HepG2 (cell line): ENCODE measurements around the gene SLC22A12. TPM values are rescaled to one million over a fixed set of nuclear protein-coding genes. Genes with fewer than 3 reads are reported as not detected.

Source experiments
- KDM6A ChIP-seq: IDR thresholded peaks from 2 replicates; pipeline ENCODE4 v1.6.1; 2016; ENCODE audit warnings: low read depth
- ZFP36 ChIP-seq: fragments of 150-350 bp; IDR thresholded peaks from 2 replicates; pipeline ENCODE4 v1.6.1; 2018; ENCODE audit warnings: borderline replicate concordance, low read length, low read depth; ENCODE audit not compliant: partially characterized antibody
- polyA plus RNA-seq, 8 experiments: library from polyadenylated mRNA; depleted of rRNA in 3 of 8; stranded (reverse) in 7 of 8; unstranded in 1 of 8; fragments of >200 nt; fragmentation: Illumina TruSeq in 4 of 8; extraction: Trizol in 4 of 8; gene quantifications; 2 replicates each; pipeline versions ENCODE4 v1.2.1 to v1.2.3, GENCODE V29; 2011 to 2016; ENCODE audit warnings: low read depth in 4 of 8, missing spikeins in 1 of 8, mixed read lengths in 1 of 8; ENCODE audit not compliant: insufficient read depth in 1 of 8
- total RNA-seq, 5 experiments: library from RNA; depleted of rRNA; stranded (reverse); fragments of >200 nt; fragmentation: Illumina TruSeq; extraction: Trizol; gene quantifications; 2 replicates each; pipeline ENCODE4 v1.2.3, GENCODE V29; 2016; ENCODE audit warnings: low read depth in 1 of 5
- TF ChIP-seq, protein P1 (sequence below), 2 experiments: sonication (generic) in 1 of 2; formaldehyde crosslinking in 1 of 2; IDR thresholded peaks; 2 replicates each; pipeline versions ENCODE4 v1.4.0 to v1.6.1; 2016 to 2020; ENCODE audit warnings: borderline replicate concordance in 1 of 2, low read depth in 1 of 2, mild to moderate bottlenecking in 1 of 2, missing genetic modification reagents in 1 of 2

The SLC22A12 gene
- total and polyA plus RNA-seq, 2 of the 13 experiments (the other 11 are each of a cell fraction or from before 2014, with no cell fraction given) = not detected

GRCh38 chr11:64566042-64566914 lies 24.7 kb upstream of the SLC22A12 start (continued):
- TF ChIP-seq, protein P1, sequence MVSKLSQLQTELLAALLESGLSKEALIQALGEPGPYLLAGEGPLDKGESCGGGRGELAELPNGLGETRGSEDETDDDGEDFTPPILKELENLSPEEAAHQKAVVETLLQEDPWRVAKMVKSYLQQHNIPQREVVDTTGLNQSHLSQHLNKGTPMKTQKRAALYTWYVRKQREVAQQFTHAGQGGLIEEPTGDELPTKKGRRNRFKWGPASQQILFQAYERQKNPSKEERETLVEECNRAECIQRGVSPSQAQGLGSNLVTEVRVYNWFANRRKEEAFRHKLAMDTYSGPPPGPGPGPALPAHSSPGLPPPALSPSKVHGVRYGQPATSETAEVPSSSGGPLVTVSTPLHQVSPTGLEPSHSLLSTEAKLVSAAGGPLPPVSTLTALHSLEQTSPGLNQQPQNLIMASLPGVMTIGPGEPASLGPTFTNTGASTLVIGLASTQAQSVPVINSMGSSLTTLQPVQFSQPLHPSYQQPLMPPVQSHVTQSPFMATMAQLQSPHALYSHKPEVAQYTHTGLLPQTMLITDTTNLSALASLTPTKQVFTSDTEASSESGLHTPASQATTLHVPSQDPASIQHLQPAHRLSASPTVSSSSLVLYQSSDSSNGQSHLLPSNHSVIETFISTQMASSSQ (IDR thresholded peaks at IDR 0.05; ENCODE audit: low read depth) = peak; percentile 47; the same call in 1 of the 2 replicates
- TF ChIP-seq, protein P1 (CRISPR knock-in tag; IDR thresholded peaks at IDR 0.05; ENCODE audit: borderline replicate concordance) = peak; percentile 31; the same call in 1 of the 2 replicates
- TF ChIP-seq ZFP36 (no peak), KDM6A (CRISPR knock-in tag) (peak; percentile 64; the same call in 1 of the 2 replicates)
